RPMI7951 (cell line): ENCODE data around the gene LRP1B. TPM values are rescaled to one million over a fixed set of nuclear protein-coding genes. Genes with fewer than 3 reads are reported as not detected.

Source experiments
- DNase-seq: peaks from one replicate; pipeline ENCODE4 v3.0.0-alpha.2; 2012; ENCODE audit warnings: low read depth
- total RNA-seq: library from RNA; depleted of rRNA; stranded (reverse); fragments of >200 nt; shearing (Covaris generic); gene quantifications from 2 replicates; pipeline ENCODE4 v1.2.3, GENCODE V29; 2014

LRP1B gene
- total RNA-seq, 1 experiment from 2014 or later, result not detected

DNA sequence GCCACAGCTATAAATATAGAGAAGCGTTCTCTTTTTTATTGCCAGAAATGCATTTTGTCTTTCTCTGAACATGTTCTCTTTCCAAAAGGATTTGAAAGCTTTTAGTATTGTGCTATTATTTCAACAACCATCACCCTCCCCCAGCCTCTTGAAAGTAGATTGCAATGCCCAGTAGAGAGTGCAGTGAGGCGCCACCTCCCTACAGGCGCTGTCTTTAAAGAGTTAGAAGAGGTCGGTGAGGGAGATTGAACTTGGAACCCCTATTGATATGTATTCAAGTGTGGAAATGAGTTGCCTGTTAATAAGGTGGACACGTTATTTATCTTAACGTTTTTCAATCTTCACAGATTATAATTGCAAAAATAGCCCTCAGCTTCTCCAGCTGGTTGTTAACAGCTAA, 360.3 kb downstream of the LRP1B start:
- no peak for DNase-seq

DNA sequence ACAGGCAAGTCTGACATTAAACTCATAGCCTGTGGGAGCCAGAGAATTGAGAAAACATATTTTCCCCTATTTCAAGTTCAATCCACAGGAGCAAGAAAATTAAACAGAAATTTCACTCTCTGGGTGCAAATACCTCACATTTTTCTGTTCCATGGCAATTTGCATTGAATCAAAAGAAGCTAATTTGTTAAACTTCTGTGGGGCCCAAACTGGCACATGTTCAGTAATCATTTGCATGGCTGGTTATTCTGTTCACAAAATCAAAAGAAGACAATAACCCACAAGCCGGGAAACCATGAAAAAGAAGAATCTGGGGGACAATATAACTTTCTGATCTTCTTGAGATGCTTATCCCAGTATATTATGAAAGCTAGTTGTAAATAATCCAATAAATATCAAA, 363.1 kb downstream of the LRP1B start:
- no peak for DNase-seq

GRCh38 chr2:141767051-141767450, 363.8 kb downstream of the LRP1B start:
- DNase-seq, result peak; percentile 0

- no peak for DNase-seq
These were observed 364.6 kb downstream of the LRP1B start for GRCh38 chr2:141766225-141766624.

DNA sequence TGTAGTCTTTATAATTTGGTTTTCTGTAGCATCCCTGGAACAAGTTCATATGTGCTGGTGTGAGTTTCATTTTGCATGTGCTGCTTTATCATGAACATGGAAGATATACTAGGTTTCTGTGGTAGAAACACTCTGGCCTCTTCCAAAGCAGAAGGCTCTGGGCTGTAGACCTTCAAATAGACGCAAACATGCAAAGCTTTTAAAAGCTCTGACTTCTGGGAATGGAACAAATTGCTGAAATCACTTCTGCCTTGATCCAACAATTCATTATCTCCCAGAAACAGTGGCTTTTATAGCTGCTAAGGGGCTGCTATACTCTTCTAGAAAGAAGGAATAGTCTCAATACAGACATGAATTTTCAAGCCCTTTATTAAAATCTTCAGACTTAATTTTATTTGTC, 382.2 kb downstream of the LRP1B start:
- DNase-seq, result no peak

GRCh38 chr2:141741652-141742051, 389.2 kb downstream of the LRP1B start:
- DNase-seq, result no peak

DNA sequence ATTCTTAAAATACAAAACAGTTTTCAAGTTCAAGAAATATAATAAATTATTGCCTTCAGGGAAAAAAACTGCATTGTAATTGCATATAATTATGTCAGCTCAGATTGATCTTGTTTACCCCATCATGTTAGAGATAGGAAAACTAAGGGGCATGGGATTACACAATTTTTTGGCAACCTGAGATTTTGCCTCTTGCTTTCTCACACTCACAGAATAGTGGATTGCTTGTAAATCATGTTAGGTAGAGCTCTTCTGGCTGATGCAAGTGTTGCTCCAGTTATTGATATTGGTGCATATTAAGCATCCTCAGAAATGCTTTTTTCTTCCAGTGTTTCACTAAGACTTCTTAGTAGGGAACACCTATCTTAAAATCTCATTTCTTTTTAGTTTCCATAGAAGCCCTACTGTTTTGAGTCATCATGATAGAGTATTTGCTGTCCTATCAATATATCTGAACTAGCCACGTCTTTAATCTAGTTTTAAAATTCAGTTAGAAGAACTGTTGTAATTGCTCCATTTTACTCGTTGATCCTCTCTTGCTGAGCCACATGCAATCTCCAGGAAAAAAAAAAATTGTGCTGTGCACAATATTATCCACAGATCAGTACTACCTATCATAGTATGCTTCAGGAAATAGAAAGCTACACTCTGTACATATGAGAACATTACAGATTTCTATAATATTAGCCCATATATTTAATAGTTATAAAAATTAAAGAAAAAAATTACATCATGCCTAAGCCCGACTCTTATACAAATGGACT, 393.1 kb downstream of the LRP1B start:
- no peak for DNase-seq

DNA sequence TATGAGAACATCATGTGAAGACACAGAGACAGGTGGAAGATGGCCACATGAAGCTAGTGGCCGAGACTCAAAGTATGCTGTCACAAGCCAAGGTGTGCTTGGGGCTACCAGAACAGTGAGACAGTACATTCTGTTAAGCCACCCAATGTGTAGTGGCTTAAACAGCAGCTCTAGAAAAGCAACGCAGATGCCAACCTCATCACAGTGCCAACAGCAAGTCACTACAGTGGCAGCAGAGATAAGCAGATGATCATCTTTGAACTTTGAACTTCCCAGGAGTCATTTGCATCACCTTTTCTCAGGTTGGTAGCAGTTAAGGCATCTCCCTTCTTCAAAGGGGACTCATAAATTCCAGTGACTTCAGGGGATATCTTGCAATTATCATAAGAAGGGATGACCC, 394.4 kb downstream of the LRP1B start:
- no peak for DNase-seq

DNA sequence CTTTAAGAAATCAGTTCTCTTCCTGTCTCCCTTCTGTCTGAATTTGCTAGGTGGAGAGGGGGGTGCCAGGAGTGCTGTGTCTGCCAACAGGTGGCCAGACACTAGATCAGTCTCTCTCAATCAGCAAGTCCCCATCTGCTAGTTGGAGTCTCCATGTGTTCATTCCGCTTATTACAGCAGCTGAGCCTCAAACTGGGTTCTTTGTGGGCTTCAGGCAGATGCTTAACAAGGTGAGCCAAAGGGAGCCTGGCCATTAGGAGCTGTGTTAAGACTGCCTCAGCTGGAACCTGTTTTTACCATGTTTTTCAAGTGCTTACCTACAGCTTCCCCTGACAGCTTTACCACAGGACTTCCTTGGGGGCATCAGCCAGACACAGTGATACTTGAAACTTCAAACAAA, 401.9 kb downstream of the LRP1B start:
- DNase-seq, result no peak

DNA sequence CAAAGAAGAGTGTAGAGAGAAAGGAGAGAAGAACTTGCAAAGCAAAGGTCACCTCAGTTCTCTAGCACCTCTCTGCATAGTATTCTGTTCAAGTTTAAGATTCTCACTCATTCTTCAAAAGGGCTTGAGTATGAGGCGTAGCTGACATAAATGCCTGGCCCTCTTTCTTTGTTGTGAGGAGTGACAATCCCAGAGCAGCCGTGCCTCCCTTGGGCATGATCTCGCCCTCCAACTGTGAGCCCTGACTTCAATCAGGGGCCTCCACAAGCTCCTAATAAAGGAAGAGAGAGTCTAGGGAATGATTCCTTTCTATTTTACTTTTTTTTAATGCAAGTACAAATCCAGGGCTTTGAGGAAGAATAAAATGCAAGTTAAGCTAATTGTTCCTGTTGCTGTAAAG, 402.7 kb downstream of the LRP1B start:
- no peak for DNase-seq

- no peak for DNase-seq
These were observed 406.4 kb downstream of the LRP1B start for GRCh38 chr2:141724426-141724825.

- DNase-seq, result no peak
These were observed 407.0 kb downstream of the LRP1B start for GRCh38 chr2:141723814-141724213.

DNA sequence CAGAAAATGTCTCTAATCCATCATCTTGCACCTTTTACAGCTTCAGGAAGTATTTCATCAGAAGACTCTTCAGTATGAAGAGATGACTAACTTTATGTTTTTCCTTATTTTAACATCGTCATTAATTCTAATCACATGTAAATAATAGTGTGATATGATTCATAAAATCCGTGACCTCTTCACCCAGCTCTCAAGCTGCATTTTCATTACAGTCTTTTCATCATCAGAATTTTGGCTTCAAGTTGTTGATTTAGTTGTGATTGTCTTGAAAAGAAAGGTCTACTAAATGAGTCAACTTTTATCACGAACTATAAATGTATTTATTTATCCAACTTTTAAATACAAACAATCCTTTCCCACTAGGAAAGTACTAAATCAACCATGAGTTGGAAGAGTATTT, 410.3 kb downstream of the LRP1B start:
- DNase-seq, result no peak

- DNase-seq, result no peak
These were observed 416.3 kb downstream of the LRP1B start for GRCh38 chr2:141714496-141714895.

GRCh38 chr2:141711627-141712026, 419.2 kb downstream of the LRP1B start:
- DNase-seq, result no peak

DNA sequence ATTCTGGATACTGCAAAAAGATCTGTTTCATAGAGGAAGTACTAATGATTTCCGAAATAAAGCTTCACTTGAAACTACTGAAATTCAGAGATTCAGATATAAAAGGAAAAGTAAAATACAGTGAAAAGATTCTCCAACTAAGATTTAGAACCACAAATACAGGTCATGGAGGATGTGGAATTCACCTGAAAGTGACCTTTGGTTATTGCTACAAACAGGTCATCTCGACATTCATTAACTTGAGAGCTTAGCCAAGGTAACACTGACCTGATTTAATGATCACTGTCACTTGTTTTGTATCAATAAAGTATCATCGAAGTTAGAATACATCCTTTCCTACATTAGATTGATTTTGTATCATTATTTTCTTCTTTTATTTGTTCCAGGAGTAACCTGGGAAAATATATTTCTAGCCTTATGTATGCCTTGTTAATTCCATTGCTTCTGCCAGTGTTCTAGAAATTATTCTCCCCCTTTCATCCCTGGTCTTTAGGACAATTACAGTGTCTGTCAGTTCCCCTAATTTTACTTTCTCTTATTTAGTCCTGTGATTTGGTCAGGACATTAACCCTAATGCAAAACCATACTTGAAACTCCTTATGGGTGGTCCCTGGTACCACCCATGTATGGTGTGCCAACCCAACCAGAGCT, 420.1 kb downstream of the LRP1B start:
- no peak for DNase-seq

DNA sequence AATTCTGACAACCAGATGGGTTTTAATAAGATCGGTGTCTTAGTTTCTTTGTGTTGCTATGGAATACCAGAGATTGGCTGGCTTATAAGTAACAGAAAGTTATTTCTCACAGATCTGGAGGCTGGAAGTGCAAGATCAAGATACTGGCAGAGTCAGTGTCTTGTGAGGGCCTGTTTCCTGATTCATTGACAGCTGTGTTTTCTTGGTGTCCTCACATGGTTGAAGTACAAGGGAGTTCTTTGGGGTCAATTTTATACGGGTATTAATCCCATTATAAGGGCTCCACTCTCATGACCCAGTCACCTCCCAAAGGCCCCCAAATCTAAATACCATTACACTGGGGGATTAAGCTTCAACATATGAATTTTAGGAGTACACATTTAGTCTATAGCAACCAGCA, 421.1 kb downstream of the LRP1B start:
- DNase-seq, result no peak

DNA sequence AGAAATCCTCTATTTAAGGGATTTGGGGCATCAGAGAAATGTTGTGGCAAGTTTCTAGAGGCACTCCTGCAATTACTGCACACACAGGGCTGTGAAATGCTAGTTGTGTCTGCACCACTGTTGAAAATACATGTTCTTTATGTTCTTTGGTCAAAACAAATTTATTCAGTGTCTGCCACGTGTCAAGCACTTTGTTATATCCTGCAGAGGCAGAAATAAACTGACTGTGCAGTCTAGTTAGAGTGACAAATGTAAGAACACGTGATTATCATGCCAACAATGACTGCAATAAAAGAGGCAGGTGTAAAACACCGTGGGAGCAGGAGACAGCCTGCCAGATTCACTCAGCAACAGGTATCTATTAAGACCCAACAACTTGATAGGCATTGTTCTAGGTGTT, 423.3 kb downstream of the LRP1B start:
- DNase-seq, result no peak

DNA sequence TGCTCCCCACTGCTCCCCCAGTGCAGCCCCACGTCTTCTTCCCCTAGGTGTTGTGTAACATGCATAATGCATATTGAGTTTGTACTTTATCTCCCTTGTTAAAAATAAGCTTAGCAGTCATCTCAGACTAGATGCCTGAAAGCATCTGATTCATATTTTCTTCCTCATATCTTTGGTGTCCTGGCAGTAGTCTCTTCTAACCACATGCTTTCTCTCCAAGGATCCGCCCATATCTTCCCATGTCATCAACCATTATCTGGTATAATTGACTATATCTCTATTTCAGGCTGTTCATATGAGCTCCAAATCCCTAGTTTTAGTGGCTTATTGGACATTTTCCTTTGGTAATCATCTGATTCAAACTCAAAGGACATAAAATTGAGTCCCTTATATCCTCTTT, 426.3 kb downstream of the LRP1B start:
- DNase-seq, result no peak

DNA sequence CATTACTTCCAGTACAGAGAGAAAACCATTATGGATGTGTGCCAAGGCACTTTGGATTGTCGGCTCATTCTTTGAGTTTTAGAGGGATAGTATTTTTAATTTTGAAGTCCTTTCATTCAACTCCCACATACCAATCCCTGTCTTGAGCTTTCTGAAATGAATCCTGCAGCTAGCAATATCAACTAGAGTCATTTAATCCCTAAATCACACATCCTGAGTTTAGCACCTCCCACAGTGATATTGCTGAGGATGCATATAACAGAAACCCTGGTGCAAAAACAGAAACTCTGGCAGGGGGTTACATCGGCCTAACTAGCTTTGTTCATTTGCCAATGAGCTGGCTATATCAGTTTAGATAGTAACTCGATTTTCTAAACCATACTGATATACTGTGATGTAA, 427.3 kb downstream of the LRP1B start:
- DNase-seq, result no peak

GRCh38 chr2:141701618-141702017, 429.2 kb downstream of the LRP1B start:
- no peak for DNase-seq

DNA sequence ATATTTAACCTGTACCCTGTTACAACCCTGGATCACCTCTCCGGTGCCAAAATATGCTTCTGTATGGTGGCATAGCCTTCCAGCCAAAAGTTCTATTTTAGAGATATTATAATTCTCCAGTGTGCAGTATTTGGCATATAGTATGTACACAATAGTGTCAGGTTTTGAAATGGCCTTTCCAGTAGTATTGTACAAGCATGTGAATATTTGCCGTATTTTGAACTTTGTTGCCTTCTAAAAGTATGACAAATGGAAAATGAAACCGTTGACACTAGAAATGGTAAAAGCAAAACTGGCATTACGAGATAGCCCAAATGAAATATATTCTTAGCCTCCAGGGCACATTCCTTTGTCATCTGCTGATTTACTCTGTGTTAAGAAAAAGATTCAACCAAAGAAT, 431.2 kb downstream of the LRP1B start:
- no peak for DNase-seq

GRCh38 chr2:141698500-141698899, 432.3 kb downstream of the LRP1B start:
- DNase-seq, result no peak

DNA sequence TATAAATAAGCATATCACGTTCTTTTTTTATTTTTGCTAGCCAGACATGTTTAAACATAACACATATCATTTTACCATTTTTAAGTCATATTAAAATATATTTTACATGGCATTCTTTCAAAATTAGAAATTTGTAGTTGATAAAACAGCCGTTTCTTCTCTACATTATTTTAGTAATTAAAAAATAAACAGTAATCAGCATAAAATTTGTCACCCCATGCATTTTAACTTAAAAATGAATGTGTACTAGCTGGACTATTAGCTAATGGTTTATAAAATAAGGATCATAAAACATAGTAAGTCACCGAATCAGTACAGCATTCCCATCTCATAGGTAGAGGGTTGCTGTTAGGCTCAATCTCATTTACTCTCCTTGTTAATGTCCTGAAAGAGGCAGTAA, 433.8 kb downstream of the LRP1B start:
- DNase-seq, result no peak
